Body of pancreas (tissue), 4 donors: Measurements from ENCODE around the gene TMC5.

Experiments
- POLR2A ChIP-seq, 3 donors: fragments of 450-650 bp; IDR thresholded peaks; one replicate each; pipeline ENCODE4 v1.6.1; 2016; ENCODE audit warnings: antibody characterized with exemption in 3 of 3, mild to moderate bottlenecking in 2 of 3
- TF ChIP-seq, protein P1 (sequence below), 7 experiments: fragments of 450-650 bp in 4 of 7; fragments of 200-600 bp in 3 of 7; sonication (generic) in 3 of 7; IDR thresholded peaks; one replicate each; pipeline ENCODE4 v1.5.1; 2016 to 2019; ENCODE audit warnings: antibody characterized with exemption in 7 of 7

DNA sequence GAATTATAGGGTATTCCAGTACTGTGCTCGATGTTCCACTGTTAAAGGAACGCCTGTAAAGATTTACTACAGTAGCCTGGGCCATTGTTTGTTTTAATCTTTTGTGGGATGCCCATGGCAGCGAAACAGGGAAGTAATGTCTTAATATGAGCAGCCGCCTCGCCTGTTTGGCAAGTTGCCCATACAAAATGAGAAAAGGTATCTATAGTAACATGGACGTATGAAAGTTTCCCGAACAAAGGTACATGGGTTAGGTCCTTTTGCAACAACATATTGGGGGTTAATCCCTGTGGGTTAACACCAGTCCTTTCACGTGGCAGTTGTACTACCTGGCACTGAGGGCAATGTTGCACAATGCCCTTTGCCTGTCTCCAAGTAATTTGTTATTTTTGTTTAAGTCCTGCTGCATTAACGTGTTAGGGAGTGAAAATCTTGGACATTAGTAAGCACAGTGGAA, 21.1 kb upstream of the TMC5 start:
- TF ChIP-seq POLR2A (IDR thresholded peaks at IDR 0.05): no peak
- TF ChIP-seq, protein P1, sequence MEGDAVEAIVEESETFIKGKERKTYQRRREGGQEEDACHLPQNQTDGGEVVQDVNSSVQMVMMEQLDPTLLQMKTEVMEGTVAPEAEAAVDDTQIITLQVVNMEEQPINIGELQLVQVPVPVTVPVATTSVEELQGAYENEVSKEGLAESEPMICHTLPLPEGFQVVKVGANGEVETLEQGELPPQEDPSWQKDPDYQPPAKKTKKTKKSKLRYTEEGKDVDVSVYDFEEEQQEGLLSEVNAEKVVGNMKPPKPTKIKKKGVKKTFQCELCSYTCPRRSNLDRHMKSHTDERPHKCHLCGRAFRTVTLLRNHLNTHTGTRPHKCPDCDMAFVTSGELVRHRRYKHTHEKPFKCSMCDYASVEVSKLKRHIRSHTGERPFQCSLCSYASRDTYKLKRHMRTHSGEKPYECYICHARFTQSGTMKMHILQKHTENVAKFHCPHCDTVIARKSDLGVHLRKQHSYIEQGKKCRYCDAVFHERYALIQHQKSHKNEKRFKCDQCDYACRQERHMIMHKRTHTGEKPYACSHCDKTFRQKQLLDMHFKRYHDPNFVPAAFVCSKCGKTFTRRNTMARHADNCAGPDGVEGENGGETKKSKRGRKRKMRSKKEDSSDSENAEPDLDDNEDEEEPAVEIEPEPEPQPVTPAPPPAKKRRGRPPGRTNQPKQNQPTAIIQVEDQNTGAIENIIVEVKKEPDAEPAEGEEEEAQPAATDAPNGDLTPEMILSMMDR (IDR thresholded peaks at IDR 0.05): no peak
